Measurements from ENCODE around the gene ZMAT5. TPM values are rescaled to one million over a fixed set of nuclear protein-coding genes. Genes with fewer than 3 reads are reported as not detected.

The ZMAT5 gene
- polyA plus RNA-seq, 1 donor (not counting 4 experiments of a cell fraction or from before 2014, with no cell fraction given): 11.1 TPM

- FAIRE-seq (no peak), DNase-seq (ENCODE audit: low read depth, low spot score) (no peak)
- Histone ChIP-seq H3K27me3 (ENCODE audit: control insufficient read depth, extremely low read depth, insufficient read depth, low read length) (peaks cover 51% of the 10 kb centered on the region), H3K27ac (ENCODE audit: control insufficient read depth, insufficient read depth, low read length) (no peak overlapping the region), H2AFZ (ENCODE audit: control insufficient read depth, low read length) (no peak overlapping the region), H3K4me1 (ENCODE audit: control insufficient read depth, extremely low read depth, insufficient read depth, low read length) (peaks cover 11% of the 10 kb centered on the region), H3K4me2 (ENCODE audit: control insufficient read depth, extremely low read depth, insufficient read depth, low read depth, low read length) (no peak overlapping the region), H3K9ac (ENCODE audit: control insufficient read depth, extremely low read depth, insufficient read depth, low read length) (no peak overlapping the region), H3K9me3 (ENCODE audit: control insufficient read depth, low read depth, low read length) (no peaks in the 10 kb centered on the region), H3K36me3 (ENCODE audit: control insufficient read depth in 2 of 2, extremely low read depth in 1 of 2, insufficient read depth in 2 of 2, low read length in 2 of 2) (no peaks in the 10 kb centered on the region), H3K4me3 (ENCODE audit: control insufficient read depth in 2 of 3, extremely low read depth in 1 of 3, insufficient read depth in 2 of 3, low read depth in 1 of 3, low read length in 3 of 3) (no peak overlapping the region), H4K20me1 (ENCODE audit: control insufficient read depth, extremely low read depth, insufficient read depth, low read length) (no peaks in the 10 kb centered on the region), H3K79me2 (ENCODE audit: control insufficient read depth, insufficient read depth, low read length) (no peaks in the 10 kb centered on the region), H3K9me1 (ENCODE audit: control insufficient read depth, extremely low read depth, insufficient read depth, low read length) (no peaks in the 10 kb centered on the region)
- TF ChIP-seq CTCF (optimal IDR thresholded peaks at IDR 0.05 in 1 of 3, IDR thresholded peaks at IDR 0.05 in 1 of 3, conservative IDR thresholded peaks at IDR 0.05 in 1 of 3; ENCODE audit: extremely low read depth in 1 of 3, insufficient read depth in 2 of 3, low read length in 3 of 3): no peak
- no peak for TF ChIP-seq EZH2 (IDR thresholded peaks at IDR 0.05; ENCODE audit: low read length)
- dilution Hi-C loops (cut with MboI; ENCODE audit: extremely low pct_ligation_motif_present, low sequenced_read_pairs): no loop called here
Measured at GRCh38 chr22:29722151-29722550, 44.7 kb downstream of the ZMAT5 start.

- Histone ChIP-seq H3K4me1 (ENCODE audit: control insufficient read depth, extremely low read depth, insufficient read depth, low read length) (peaks cover 11% of the 10 kb centered on the region), H3K4me3 (ENCODE audit: control insufficient read depth in 2 of 3, extremely low read depth in 1 of 3, insufficient read depth in 2 of 3, low read depth in 1 of 3, low read length in 3 of 3) (no peak overlapping the region), H3K4me2 (ENCODE audit: control insufficient read depth, extremely low read depth, insufficient read depth, low read depth, low read length) (no peak overlapping the region), H3K36me3 (ENCODE audit: control insufficient read depth in 2 of 2, extremely low read depth in 1 of 2, insufficient read depth in 2 of 2, low read length in 2 of 2) (no peaks in the 10 kb centered on the region), H3K9me1 (ENCODE audit: control insufficient read depth, extremely low read depth, insufficient read depth, low read length) (no peaks in the 10 kb centered on the region), H3K27me3 (ENCODE audit: control insufficient read depth, extremely low read depth, insufficient read depth, low read length) (peaks cover 51% of the 10 kb centered on the region), H2AFZ (ENCODE audit: control insufficient read depth, low read length) (no peak overlapping the region), H3K79me2 (ENCODE audit: control insufficient read depth, insufficient read depth, low read length) (no peaks in the 10 kb centered on the region), H3K9me3 (ENCODE audit: control insufficient read depth, low read depth, low read length) (no peaks in the 10 kb centered on the region), H4K20me1 (ENCODE audit: control insufficient read depth, extremely low read depth, insufficient read depth, low read length) (no peaks in the 10 kb centered on the region), H3K9ac (ENCODE audit: control insufficient read depth, extremely low read depth, insufficient read depth, low read length) (no peak overlapping the region), H3K27ac (ENCODE audit: control insufficient read depth, insufficient read depth, low read length) (no peak overlapping the region)
- TF ChIP-seq EZH2 (IDR thresholded peaks at IDR 0.05; ENCODE audit: low read length): no peak
- TF ChIP-seq CTCF (optimal IDR thresholded peaks at IDR 0.05 in 1 of 3, IDR thresholded peaks at IDR 0.05 in 1 of 3, conservative IDR thresholded peaks at IDR 0.05 in 1 of 3; ENCODE audit: extremely low read depth in 1 of 3, insufficient read depth in 2 of 3, low read length in 3 of 3): no peak
- no peak for DNase-seq (ENCODE audit: low read depth, low spot score)
- dilution Hi-C loops (cut with MboI; ENCODE audit: extremely low pct_ligation_motif_present, low sequenced_read_pairs): no loop called here
- no peak for FAIRE-seq
Measured at GRCh38 chr22:29720811-29721323, 45.9 kb downstream of the ZMAT5 start.
